ENCODE data around the gene DCLK1.

Gene DCLK1

DNA sequence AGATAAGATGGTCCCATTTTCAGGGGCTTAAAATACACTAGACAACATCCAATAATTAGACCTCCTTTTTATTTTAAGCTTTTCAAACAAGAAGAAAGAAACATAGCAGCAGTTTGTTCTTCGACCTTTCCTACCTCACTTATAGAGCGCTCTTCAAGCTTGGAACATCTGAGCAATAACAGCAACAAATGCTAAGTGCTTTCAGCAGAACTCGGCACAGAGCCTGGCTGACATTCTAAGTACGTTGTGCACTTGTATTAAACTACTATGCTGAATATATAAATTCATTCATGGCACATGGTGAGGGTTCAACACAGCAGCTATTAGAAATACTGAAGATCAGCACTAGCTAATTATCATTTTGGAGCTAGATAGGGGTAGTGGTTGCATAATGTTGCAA is 398.6 kb downstream of the DCLK1 start:
- Mint-ChIP-seq H3K9me3 (no peaks in the 10 kb centered on the region), H3K36me3 (ENCODE audit: low read depth) (no peaks in the 10 kb centered on the region), H3K27ac (no peak overlapping the region), H3K27me3 (no peaks in the 10 kb centered on the region), H3K4me1 (ENCODE audit: low read depth) (no peaks in the 10 kb centered on the region), H3K4me3 (no peak overlapping the region)

- no peak overlapping the region for H3K4me3 Mint-ChIP-seq
- no peaks in the 10 kb centered on the region for H3K4me1 Mint-ChIP-seq (ENCODE audit: low read depth)
- no peak overlapping the region for H3K27ac Mint-ChIP-seq
- no peaks in the 10 kb centered on the region for H3K9me3 Mint-ChIP-seq
- H3K27me3 Mint-ChIP-seq, result no peaks in the 10 kb centered on the region
- no peaks in the 10 kb centered on the region for H3K36me3 Mint-ChIP-seq (ENCODE audit: low read depth)
Measured at GRCh38 chr13:35731471-35731870, 399.7 kb downstream of the DCLK1 start.

- no peaks in the 10 kb centered on the region for H3K9me3 Mint-ChIP-seq
- H3K27me3 Mint-ChIP-seq, result peaks cover 4% of the 10 kb centered on the region
- H3K27ac Mint-ChIP-seq, result no peak overlapping the region
- no peaks in the 10 kb centered on the region for H3K36me3 Mint-ChIP-seq (ENCODE audit: low read depth)
- no peak overlapping the region for H3K4me3 Mint-ChIP-seq
- no peaks in the 10 kb centered on the region for H3K4me1 Mint-ChIP-seq (ENCODE audit: low read depth)
Measured at GRCh38 chr13:35729926-35730627, 401.1 kb downstream of the DCLK1 start.

GRCh38 chr13:35727881-35728280 is 403.3 kb downstream of the DCLK1 start:
- Mint-ChIP-seq H3K4me1 (ENCODE audit: low read depth) (no peaks in the 10 kb centered on the region), H3K27me3 (peaks cover 4% of the 10 kb centered on the region), H3K4me3 (no peak overlapping the region), H3K36me3 (ENCODE audit: low read depth) (no peaks in the 10 kb centered on the region), H3K27ac (no peak overlapping the region), H3K9me3 (no peaks in the 10 kb centered on the region)

- Mint-ChIP-seq H3K4me3 (no peak overlapping the region), H3K9me3 (no peaks in the 10 kb centered on the region), H3K36me3 (ENCODE audit: low read depth) (no peaks in the 10 kb centered on the region), H3K27me3 (peaks cover 12% of the 10 kb centered on the region), H3K27ac (no peak overlapping the region), H3K4me1 (ENCODE audit: low read depth) (no peaks in the 10 kb centered on the region)
Measured at GRCh38 chr13:35724446-35724845, 406.7 kb downstream of the DCLK1 start.

DNA sequence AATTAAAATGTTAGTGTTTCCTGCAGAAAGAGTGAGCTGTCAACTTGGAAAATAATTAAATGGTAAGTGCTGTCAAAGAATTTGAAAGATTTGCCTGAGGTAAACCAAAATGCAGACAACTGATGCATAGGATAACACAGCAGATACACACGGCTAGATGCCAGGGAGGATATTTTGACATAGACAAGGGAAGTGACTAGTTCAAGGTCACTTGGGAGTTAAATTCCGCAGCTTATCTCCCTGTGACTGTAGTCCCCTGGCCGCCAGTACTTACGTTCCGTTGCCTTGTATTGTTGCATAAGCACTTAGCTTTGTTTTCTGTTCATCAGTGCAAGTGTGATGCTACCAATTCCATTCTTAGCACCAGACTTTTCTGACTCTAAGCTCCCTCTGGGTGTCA is 407.4 kb downstream of the DCLK1 start:
- H3K36me3 Mint-ChIP-seq (ENCODE audit: low read depth), result no peaks in the 10 kb centered on the region
- H3K27me3 Mint-ChIP-seq, result peaks cover 12% of the 10 kb centered on the region
- no peak overlapping the region for H3K27ac Mint-ChIP-seq
- H3K9me3 Mint-ChIP-seq, result no peaks in the 10 kb centered on the region
- no peak overlapping the region for H3K4me3 Mint-ChIP-seq
- H3K4me1 Mint-ChIP-seq (ENCODE audit: low read depth), result no peaks in the 10 kb centered on the region

- H3K36me3 Mint-ChIP-seq (ENCODE audit: low read depth), result no peaks in the 10 kb centered on the region
- no peak overlapping the region for H3K4me3 Mint-ChIP-seq
- peaks cover 12% of the 10 kb centered on the region for H3K27me3 Mint-ChIP-seq
- no peaks in the 10 kb centered on the region for H3K4me1 Mint-ChIP-seq (ENCODE audit: low read depth)
- no peaks in the 10 kb centered on the region for H3K9me3 Mint-ChIP-seq
- H3K27ac Mint-ChIP-seq, result no peak overlapping the region
Measured at GRCh38 chr13:35723053-35723461, 408.1 kb downstream of the DCLK1 start.

DNA sequence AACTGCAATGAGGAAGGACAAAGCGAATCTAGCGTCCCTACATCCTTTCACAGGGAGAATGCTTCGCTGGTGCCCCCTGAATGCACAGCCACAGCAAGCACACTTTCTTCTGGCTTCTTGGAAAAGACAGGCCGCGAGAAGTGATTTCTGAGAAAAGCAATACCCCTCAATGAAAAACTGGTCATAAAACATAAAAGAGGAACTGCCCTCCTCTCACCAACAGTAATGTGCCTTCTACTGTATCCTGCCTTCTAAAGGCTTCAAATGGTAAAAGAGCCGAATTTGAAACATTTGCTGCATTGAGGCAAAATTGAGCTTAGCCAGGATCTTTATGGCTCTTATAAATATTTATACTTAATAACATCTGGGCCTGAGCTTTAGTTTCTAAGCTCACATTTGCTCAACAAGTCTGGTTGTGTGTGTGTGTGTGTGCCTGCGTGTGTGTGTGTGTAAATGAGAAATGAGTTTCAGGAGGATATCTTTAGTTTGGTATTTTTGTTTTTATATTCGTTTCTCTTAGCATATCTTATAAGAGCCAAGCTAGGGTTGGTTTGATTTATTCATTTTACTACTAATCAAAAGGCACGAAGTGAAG is 408.6 kb downstream of the DCLK1 start:
- H3K4me1 Mint-ChIP-seq (ENCODE audit: low read depth), result no peaks in the 10 kb centered on the region
- H3K27me3 Mint-ChIP-seq, result peaks cover 12% of the 10 kb centered on the region
- no peaks in the 10 kb centered on the region for H3K9me3 Mint-ChIP-seq
- no peaks in the 10 kb centered on the region for H3K36me3 Mint-ChIP-seq (ENCODE audit: low read depth)
- no peak overlapping the region for H3K27ac Mint-ChIP-seq
- H3K4me3 Mint-ChIP-seq, result no peak overlapping the region

- Mint-ChIP-seq H3K4me1 (ENCODE audit: low read depth) (no peaks in the 10 kb centered on the region), H3K27me3 (peaks cover 12% of the 10 kb centered on the region), H3K27ac (no peak overlapping the region), H3K36me3 (ENCODE audit: low read depth) (no peaks in the 10 kb centered on the region), H3K9me3 (no peaks in the 10 kb centered on the region), H3K4me3 (no peak overlapping the region)
Measured at GRCh38 chr13:35720690-35721554, 410.3 kb downstream of the DCLK1 start.

GRCh38 chr13:35720290-35720689 is 410.9 kb downstream of the DCLK1 start:
- Mint-ChIP-seq H3K4me1 (ENCODE audit: low read depth) (no peaks in the 10 kb centered on the region), H3K27ac (no peak overlapping the region), H3K4me3 (no peak overlapping the region), H3K36me3 (ENCODE audit: low read depth) (no peaks in the 10 kb centered on the region), H3K27me3 (peaks cover 9% of the 10 kb centered on the region), H3K9me3 (no peaks in the 10 kb centered on the region)

Measured in stimulated activated naive CD8-positive, alpha-beta T cell treated with anti-CD3 and anti-CD28 coated beads, Interleukin-15, Interleukin-2, amounts not matched to agents 100 ng/mL and 50 ng/mL, for 24 hours (primary cell).